GM23248 (cell line): ENCODE data around the gene HOXD9. TPM values are rescaled to one million over a fixed set of nuclear protein-coding genes. Genes with fewer than 3 reads are reported as not detected.
A peak's percentile ranks its signal among the peaks of the same experiment; 100 is the strongest.

Experiments used
- DNase-seq: peaks from one replicate; pipeline ENCODE4 v3.0.0-alpha.2; 2015
- H2AFZ ChIP-seq: fragments of 200-600 bp; sonication (generic); 2 replicates; pipeline ENCODE4 v1.6.1; 2016; ENCODE audit warnings: antibody characterized with exemption
- H3F3A ChIP-seq: fragments of 200-600 bp; sonication (generic); 2 replicates; pipeline ENCODE4 v1.6.1; 2016; ENCODE audit warnings: mild to moderate bottlenecking, antibody characterized with exemption, mixed run types; ENCODE audit not compliant: insufficient read depth
- H3K27ac ChIP-seq: fragments of 200-600 bp; sonication (generic); 2 replicates; pipeline ENCODE4 v1.5.1; 2016; ENCODE audit warnings: mild to moderate bottlenecking
- H3K27me3 ChIP-seq: fragments of 200-600 bp; sonication (generic); replicated peaks from 2 replicates; pipeline ENCODE4 v1.6.1; 2016; ENCODE audit warnings: mild to moderate bottlenecking; ENCODE audit not compliant: insufficient read depth
- H3K36me3 ChIP-seq: fragments of 200-600 bp; sonication (generic); 2 replicates; pipeline ENCODE4 v1.6.1; 2016; ENCODE audit warnings: low read depth, mild to moderate bottlenecking
- H3K4me1 ChIP-seq: fragments of 200-600 bp; sonication (generic); 2 replicates; pipeline ENCODE4 v1.6.1; 2016; ENCODE audit warnings: mild to moderate bottlenecking; ENCODE audit not compliant: insufficient read depth
- H3K4me2 ChIP-seq: fragments of 200-600 bp; sonication (generic); one replicate; pipeline ENCODE4 v1.6.1; 2016; ENCODE audit warnings: mild to moderate bottlenecking; ENCODE audit not compliant: unreplicated experiment
- H3K4me3 ChIP-seq: fragments of 200-600 bp; sonication (generic); 2 replicates; pipeline ENCODE4 v1.5.1; 2016; ENCODE audit warnings: mild to moderate bottlenecking
- H3K79me2 ChIP-seq: fragments of 200-600 bp; sonication (generic); 2 replicates; pipeline ENCODE4 v1.6.1; 2016; ENCODE audit warnings: mild to moderate bottlenecking; ENCODE audit not compliant: insufficient read depth
- H3K9ac ChIP-seq: fragments of 200-600 bp; sonication (generic); 2 replicates; pipeline ENCODE4 v1.6.1; 2016; ENCODE audit warnings: mild to moderate bottlenecking
- H3K9me2 ChIP-seq: fragments of 200-600 bp; sonication (generic); 2 replicates; pipeline ENCODE4 v1.6.1; 2016; ENCODE audit warnings: mixed run types, mild to moderate bottlenecking, moderate library complexity; ENCODE audit not compliant: insufficient read depth
- H3K9me3 ChIP-seq: fragments of 200-600 bp; sonication (generic); one replicate; pipeline ENCODE4 v1.6.1; 2017; ENCODE audit warnings: low read depth
- H4K20me1 ChIP-seq: fragments of 200-600 bp; sonication (generic); 2 replicates; pipeline ENCODE4 v1.6.0; 2016; ENCODE audit not compliant: insufficient read depth
- EZH2 ChIP-seq: fragments of 200-600 bp; sonication (generic); IDR thresholded peaks from 2 replicates; pipeline ENCODE4 v1.6.1; 2018; ENCODE audit warnings: antibody characterized with exemption, mild to moderate bottlenecking; ENCODE audit not compliant: insufficient read depth, poor library complexity, severe bottlenecking
- EZH2phosphoT487 ChIP-seq: fragments of 200-600 bp; sonication (generic); IDR thresholded peaks from 2 replicates; pipeline ENCODE4 v1.6.1; 2018; ENCODE audit warnings: antibody characterized with exemption, moderate library complexity, mild to moderate bottlenecking, low read depth; ENCODE audit not compliant: insufficient read depth
- WGBS, 2 experiments: methylation state at CpG; one replicate each; pipeline ENCODE4 v1.1.6; 2015 to 2017; ENCODE audit warnings: low lambda C conversion rate in 2 of 2, low coverage in 1 of 2; ENCODE audit errors: missing lambda C conversion rate in 2 of 2; 5-methylcytosine and 5-hydroxymethylcytosine counted together
- in situ Hi-C: fragments of 300-500 bp; cut with MboI; formaldehyde crosslinking; loops from 2 replicates; pipeline ENCODE4 v1.15.0; 2020
- polyA plus RNA-seq: library from polyadenylated mRNA; unstranded; fragments of >200 nt; fragmentation: Nextera tagmentation; extraction: Ambion mirVana; gene quantifications from 2 replicates; pipeline ENCODE4 v1.2.1, GENCODE V29; 2016
- total RNA-seq: library from RNA; depleted of rRNA; stranded (reverse); fragments of >200 nt; shearing (Covaris generic); gene quantifications from 2 replicates; pipeline ENCODE4 v1.2.3, GENCODE V29; 2014

HOXD9 gene
- total and polyA plus RNA-seq, 2 experiments from 2014 or later: 4.2 to 7.2 TPM

DNA sequence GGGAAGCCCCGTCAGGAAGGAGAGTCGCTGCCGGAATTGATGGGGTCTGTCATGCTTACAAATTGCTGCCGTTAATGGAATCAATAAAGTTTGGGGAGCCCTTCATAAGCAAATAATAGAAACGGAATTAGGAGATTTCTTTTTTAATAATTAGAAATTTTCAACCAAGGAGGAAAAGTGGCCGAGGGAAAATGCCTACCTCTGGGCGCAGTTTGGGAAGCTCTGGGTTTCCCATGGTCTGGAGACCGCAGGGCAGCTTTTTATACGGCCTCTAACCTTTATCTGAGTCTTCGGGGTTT is 40.0 kb upstream of the HOXD9 start:
- no peaks in the 10 kb centered on the region for H3F3A ChIP-seq
- H3K4me2 ChIP-seq: no peak overlapping the region
- no peak overlapping the region for H3K27ac ChIP-seq
- H3K9me2 ChIP-seq: no peaks in the 10 kb centered on the region
- no peak for DNase-seq
- in situ Hi-C loops: no loop called here
- H4K20me1 ChIP-seq: no peaks in the 10 kb centered on the region
- peak; percentile 90 for TF ChIP-seq EZH2
- peak; percentile 89; the same call in 1 of the 2 replicates for TF ChIP-seq EZH2phosphoT487
- peaks cover 86% of the 10 kb centered on the region for H3K27me3 ChIP-seq
- H3K4me1 ChIP-seq: no peaks in the 10 kb centered on the region
- no peaks in the 10 kb centered on the region for H3K79me2 ChIP-seq
- no peak overlapping the region for H2AFZ ChIP-seq
- no peak overlapping the region for H3K9ac ChIP-seq
- no peaks in the 10 kb centered on the region for H3K9me3 ChIP-seq
- 32 to 34% methylated on average over 10 of the region's 10 CpGs for WGBS, 2 experiments
- H3K4me3 ChIP-seq: no peak overlapping the region
- H3K36me3 ChIP-seq: no peaks in the 10 kb centered on the region

DNA sequence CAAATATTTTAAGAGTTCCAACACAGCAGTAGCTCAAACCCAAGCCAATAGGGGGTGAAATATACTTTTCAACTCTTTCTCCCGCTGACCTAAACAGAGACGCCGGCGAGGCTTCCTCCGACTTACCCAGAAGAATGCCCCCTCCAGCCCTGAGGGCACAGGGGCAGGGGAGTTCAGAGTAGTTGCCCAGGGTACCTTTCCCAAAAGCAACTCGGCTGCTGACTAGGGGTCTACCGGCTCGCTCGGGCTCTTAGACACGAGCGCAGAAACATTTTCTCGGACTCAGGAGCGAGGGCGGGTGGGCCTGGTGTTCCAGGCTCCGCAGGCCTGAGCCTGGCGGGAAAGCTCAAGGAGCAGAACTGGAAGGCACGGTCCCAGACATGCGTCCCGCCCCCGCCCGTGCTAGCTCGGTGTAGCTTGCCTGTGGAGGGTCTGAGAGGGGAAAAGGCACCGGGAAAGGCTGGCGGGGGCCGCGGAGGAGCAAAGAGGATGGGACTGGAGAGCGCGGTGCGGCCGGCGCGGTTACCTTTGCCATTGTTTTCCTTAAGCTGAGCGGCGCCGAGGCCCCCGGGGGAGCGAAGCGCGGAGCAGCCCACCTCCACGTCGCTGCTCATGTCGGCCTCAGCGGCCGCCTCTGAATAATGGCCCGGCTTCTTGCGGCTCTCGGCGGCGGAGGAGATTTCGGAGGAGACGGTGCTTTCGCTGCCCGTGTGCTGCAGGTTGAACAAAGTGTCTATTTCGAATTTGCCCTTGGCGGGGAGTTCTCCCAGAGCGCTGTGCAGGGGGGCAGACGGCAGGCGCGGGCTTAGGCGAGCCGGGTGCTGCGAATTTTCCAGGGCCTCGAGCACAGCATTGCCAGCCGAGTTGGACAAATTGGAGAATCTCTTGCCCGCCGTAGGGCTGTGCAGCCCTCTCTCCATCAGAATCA is 39.4 kb upstream of the HOXD9 start:
- H3K27ac ChIP-seq: no peak overlapping the region
- H3K9ac ChIP-seq: no peak overlapping the region
- TF ChIP-seq EZH2: peak; percentile 48
- no peak for TF ChIP-seq EZH2phosphoT487
- H3K79me2 ChIP-seq: no peaks in the 10 kb centered on the region
- no peaks in the 10 kb centered on the region for H3F3A ChIP-seq
- no peaks in the 10 kb centered on the region for H3K9me3 ChIP-seq
- H4K20me1 ChIP-seq: no peaks in the 10 kb centered on the region
- no peak overlapping the region for H3K4me2 ChIP-seq
- no peak for DNase-seq
- H3K27me3 ChIP-seq: peaks cover 80% of the 10 kb centered on the region
- in situ Hi-C loops: no loop called here
- no peaks in the 10 kb centered on the region for H3K36me3 ChIP-seq
- H2AFZ ChIP-seq: no peak overlapping the region
- 14 to 16% methylated on average over 57 to 66 of the region's 66 CpGs for WGBS, 2 experiments
- H3K4me3 ChIP-seq: no peak overlapping the region
- H3K4me1 ChIP-seq: no peaks in the 10 kb centered on the region
- no peaks in the 10 kb centered on the region for H3K9me2 ChIP-seq

DNA sequence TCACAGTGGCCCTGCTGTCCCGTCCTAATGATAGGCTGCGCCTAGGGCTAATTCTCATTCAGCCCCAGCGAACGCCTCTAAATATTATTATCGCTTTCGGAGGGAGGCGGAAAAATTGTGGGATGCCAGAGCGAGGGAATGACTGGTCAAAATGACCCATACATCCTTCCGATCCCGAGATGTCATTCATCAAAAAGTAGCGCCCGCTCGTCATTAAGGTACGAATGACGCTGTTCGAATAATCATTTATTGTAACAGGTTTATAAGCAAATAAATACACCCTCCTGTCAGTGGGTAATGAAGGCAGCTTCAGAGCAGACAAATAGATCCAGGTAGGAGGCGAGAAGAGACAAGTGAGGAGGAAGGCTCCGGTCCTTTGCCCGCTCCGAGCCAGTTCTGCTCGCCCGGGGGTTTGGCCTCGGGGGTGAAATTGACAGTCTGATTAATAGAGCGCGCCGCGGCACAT is 38.7 kb upstream of the HOXD9 start, which contains the start of gene EVX2:
Gene EVX2 (minus strand): TSS at position 167 of the 466 bp plus-strand sequence. CDS start 186 bp downstream, outside the sequence.
- Histone ChIP-seq H3K9me3 (no peaks in the 10 kb centered on the region), H3K27me3 (peaks cover 73% of the 10 kb centered on the region), H3K36me3 (no peaks in the 10 kb centered on the region), H4K20me1 (no peaks in the 10 kb centered on the region), H3F3A (no peaks in the 10 kb centered on the region), H3K4me2 (peak within 1 kb of the TSS; percentile 15), H3K9me2 (no peaks in the 10 kb centered on the region), H3K9ac (no peak within 1 kb of the TSS), H3K27ac (no peak within 1 kb of the TSS), H2AFZ (no peak within 1 kb of the TSS), H3K4me3 (no peak within 1 kb of the TSS), H3K4me1 (no peaks in the 10 kb centered on the region), H3K79me2 (no peaks in the 10 kb centered on the region)
- 40 to 44% methylated on average over 27 of the region's 27 CpGs for WGBS, 2 experiments
- in situ Hi-C loops: no loop called here
- 0 out of 2 replicates have a peak, but pooled peaks have one; percentile 21 for TF ChIP-seq EZH2phosphoT487
- TF ChIP-seq EZH2: peak; percentile 82
- no peak for DNase-seq

DNA sequence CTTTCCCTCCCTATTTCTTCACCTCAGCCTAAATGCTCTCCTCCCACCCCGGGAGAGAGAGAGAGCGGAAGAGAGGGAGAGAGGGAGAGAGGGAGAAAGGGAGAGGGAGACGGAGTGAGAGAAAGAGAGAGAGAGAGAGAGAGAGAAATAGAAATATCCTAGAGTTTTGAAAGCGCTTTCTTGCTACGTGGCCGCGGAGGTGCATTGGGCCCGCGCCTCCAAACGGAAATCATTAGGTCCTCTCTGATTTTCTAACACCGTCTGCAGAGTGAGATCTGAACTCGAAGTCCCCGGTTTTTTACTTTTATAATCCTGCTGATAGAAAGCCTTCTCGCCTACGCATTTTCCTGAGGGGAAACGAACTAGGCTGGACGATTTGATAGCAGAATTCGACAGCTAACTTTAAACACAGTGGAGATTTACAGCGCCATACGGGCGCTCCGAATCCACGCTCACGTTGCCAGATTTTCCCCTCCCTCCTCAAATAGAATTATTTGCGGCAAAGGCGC is 37.9 kb upstream of the HOXD9 start:
- Histone ChIP-seq H3K9me2 (no peaks in the 10 kb centered on the region), H3K9me3 (no peaks in the 10 kb centered on the region), H4K20me1 (no peaks in the 10 kb centered on the region), H3K36me3 (no peaks in the 10 kb centered on the region), H3K27me3 (peaks cover 69% of the 10 kb centered on the region), H3K4me1 (no peaks in the 10 kb centered on the region), H3K4me3 (no peak overlapping the region), H3K9ac (no peak overlapping the region), H3F3A (no peaks in the 10 kb centered on the region), H3K79me2 (no peaks in the 10 kb centered on the region), H3K27ac (no peak overlapping the region), H2AFZ (no peak overlapping the region), H3K4me2 (peak overlapping the region; percentile 15)
- TF ChIP-seq EZH2 (peak; percentile 96), EZH2phosphoT487 (peak; percentile 60; the same call in 1 of the 2 replicates)
- in situ Hi-C loops: no loop called here
- peak; percentile 50 for DNase-seq
- WGBS, 2 experiments: 7 to 8% methylated on average over 25 to 26 of the region's 26 CpGs
